Activated effector memory CD4-positive, alpha-beta T cell treated with anti-CD3 and anti-CD28 coated beads, Interleukin-2, amount 50 U/mL, for 16 hours (primary cell): Measurements from ENCODE around the gene FAM221A.
"Not testable (repeated sequence)": the region's sequence is repeated elsewhere in the genome, so short reads cannot be mapped to it uniquely, and the experiment has no call there.

Experiments used
- DNase-seq: peaks from one replicate; pipeline ENCODE4 v3.0.0-alpha.2; 2020

The FAM221A gene

GRCh38 chr7:23709081-23709750 is 29.2 kb downstream of the FAM221A start:
- DNase-seq = no peak

- DNase-seq = no peak
These were observed 30.0 kb downstream of the FAM221A start, which contains the start of gene STK31 for GRCh38 chr7:23710000-23710399. STK31 (plus strand) TSS chr7:23710219; CDS start chr7:23710286, 67 bp downstream.

GRCh38 chr7:23712368-23713284 is 32.6 kb downstream of the FAM221A start:
- DNase-seq = no peak

- no peak for DNase-seq
These were observed 33.5 kb downstream of the FAM221A start for GRCh38 chr7:23713285-23714149.

- no peak for DNase-seq
These were observed 34.1 kb downstream of the FAM221A start for GRCh38 chr7:23714150-23714464.

- no peak for DNase-seq
These were observed 34.6 kb downstream of the FAM221A start for GRCh38 chr7:23714579-23714978.

GRCh38 chr7:23715099-23715498 is 35.1 kb downstream of the FAM221A start:
- no peak for DNase-seq

GRCh38 chr7:23717788-23718187 is 37.8 kb downstream of the FAM221A start:
- DNase-seq = no peak

GRCh38 chr7:23721456-23721855 is 41.5 kb downstream of the FAM221A start:
- DNase-seq = no peak

- not testable (repeated sequence) for DNase-seq
These were observed 42.7 kb downstream of the FAM221A start for GRCh38 chr7:23722587-23723216.

- not testable (repeated sequence) for DNase-seq
These were observed 44.1 kb downstream of the FAM221A start for GRCh38 chr7:23724113-23724512.

GRCh38 chr7:23742051-23742450 is 62.1 kb downstream of the FAM221A start:
- no peak for DNase-seq

- no peak for DNase-seq
These were observed 63.2 kb downstream of the FAM221A start for GRCh38 chr7:23743226-23743625.

- DNase-seq = no peak
These were observed 66.6 kb downstream of the FAM221A start for GRCh38 chr7:23746629-23747028.

GRCh38 chr7:23751852-23752251 is 71.9 kb downstream of the FAM221A start:
- DNase-seq = no peak
